Subcutaneous adipose tissue (tissue), 4 donors: ENCODE data around the gene PLEK. TPM values are rescaled to one million over a fixed set of nuclear protein-coding genes. Genes with fewer than 3 reads are reported as not detected.

Experiments used
- CTCF ChIP-seq: fragments of 450-650 bp; IDR thresholded peaks from one replicate; pipeline ENCODE4 v1.5.1; 2016; ENCODE audit warnings: low read depth, mild to moderate bottlenecking, control low read depth, antibody characterized with exemption, moderate library complexity
- total RNA-seq, 4 donors: library from RNA; depleted of rRNA; stranded (reverse); fragments of >200 nt; gene quantifications; one replicate each; pipeline ENCODE4 v1.1.0, GENCODE V29; 2016

PLEK gene
- total RNA-seq, 4 donors from 2014 or later, result 19.0 to 62.9 (median 31.8) TPM

- TF ChIP-seq CTCF, result no peak
Measured at GRCh38 chr2:68414452-68414851, 49.4 kb downstream of the PLEK start.

- TF ChIP-seq CTCF, result no peak
Measured at GRCh38 chr2:68414876-68415275, 49.8 kb downstream of the PLEK start.

GRCh38 chr2:68415521-68415920, 50.4 kb downstream of the PLEK start:
- no peak for TF ChIP-seq CTCF

- no peak for TF ChIP-seq CTCF
Measured at GRCh38 chr2:68416081-68416675, 51.1 kb downstream of the PLEK start.

GRCh38 chr2:68417926-68418325, 52.8 kb downstream of the PLEK start:
- no peak for TF ChIP-seq CTCF

- TF ChIP-seq CTCF, result no peak
Measured at GRCh38 chr2:68418419-68418818, 53.3 kb downstream of the PLEK start.

GRCh38 chr2:68418855-68419254, 53.8 kb downstream of the PLEK start:
- TF ChIP-seq CTCF, result no peak
